HS-5 (cell line): Measurements from ENCODE around the gene SLC66A1.

Experiments used
- DNase-seq: peaks from one replicate; pipeline ENCODE4 v3.0.0-alpha.2; 2012; ENCODE audit warnings: low read depth

SLC66A1 gene

DNA sequence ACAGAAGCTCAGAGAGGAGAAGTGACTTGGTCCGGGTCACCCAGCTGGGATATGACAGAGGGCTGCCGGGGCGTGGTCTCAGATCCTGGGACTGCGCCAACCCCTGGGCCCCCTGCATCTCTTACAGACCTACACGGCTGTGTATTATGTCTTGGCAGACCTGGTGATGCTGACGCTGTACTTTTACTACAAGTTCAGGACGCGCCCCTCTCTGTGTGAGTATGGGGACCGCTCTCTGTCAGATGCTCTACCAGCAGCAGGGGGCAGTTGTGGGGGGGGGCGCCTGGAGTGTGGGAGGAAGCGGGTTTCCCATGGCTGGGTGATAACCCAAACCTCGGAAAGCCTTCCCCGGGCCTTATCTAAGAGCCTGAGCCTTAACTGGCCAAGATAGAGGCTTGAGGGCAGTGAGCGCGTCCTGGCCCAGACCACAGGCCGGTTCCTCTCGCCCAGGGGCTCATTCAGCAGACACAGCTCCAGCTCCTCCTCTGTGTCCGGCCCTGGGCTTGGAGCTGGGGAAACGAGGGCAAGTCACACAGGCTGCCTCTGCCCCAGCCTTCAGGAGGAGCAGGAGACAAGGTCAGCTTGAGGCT lies 13.3 kb downstream of the SLC66A1 start:
- no peak for DNase-seq

DNA sequence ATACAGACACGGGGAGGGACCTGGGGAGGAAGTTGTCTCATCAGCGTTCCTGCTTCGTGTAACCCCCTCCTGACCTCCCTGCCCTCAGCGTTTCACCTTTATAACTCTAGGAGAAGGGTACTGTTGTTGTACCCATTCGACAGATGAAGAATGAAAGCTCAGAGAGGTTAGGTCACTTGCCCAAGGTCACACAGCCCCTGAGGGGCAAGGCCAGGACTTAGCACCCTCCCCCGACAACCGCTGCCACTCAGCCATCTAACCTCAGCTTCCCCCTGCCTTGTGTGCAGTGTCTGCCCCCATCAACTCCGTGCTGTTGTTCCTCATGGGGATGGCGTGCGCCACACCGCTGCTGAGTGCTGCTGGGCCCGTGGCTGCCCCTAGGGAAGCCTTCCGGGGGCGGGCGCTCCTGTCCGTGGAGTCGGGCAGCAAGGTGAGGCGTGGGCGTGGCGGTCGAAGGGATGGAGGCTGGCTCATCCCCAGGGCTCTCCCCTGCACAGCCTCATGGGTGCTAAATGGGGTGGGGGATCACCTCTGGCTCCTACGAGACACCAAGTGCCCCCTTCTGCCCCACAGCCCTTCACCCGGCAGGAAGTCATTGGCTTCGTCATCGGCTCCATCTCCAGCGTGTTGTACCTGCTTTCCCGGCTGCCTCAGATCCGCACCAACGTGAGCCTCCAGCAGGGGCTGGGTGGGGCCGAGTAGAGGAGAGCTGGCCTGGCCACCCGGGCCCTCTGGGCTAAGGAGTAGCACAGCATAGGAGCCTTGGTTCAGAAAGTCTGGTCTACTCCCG lies 14.0 kb downstream of the SLC66A1 start:
- DNase-seq, result no peak

DNA sequence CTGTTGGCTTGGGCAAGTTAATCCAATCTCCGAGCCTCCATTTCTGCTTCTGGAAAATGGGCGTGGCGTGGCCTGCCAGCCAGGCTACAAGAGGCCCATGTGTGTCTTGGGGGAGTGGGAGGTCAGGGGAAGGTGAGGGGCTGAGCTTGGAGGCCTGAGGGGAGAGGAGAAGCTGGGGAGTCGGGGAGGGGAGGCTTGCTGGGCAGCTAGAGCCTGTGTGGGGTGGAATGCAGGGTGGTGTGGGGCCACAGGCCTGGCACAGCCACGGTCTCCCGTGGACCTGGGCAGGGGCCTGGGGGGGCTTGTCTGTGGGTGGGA lies 14.6 kb downstream of the SLC66A1 start:
- no peak for DNase-seq

DNA sequence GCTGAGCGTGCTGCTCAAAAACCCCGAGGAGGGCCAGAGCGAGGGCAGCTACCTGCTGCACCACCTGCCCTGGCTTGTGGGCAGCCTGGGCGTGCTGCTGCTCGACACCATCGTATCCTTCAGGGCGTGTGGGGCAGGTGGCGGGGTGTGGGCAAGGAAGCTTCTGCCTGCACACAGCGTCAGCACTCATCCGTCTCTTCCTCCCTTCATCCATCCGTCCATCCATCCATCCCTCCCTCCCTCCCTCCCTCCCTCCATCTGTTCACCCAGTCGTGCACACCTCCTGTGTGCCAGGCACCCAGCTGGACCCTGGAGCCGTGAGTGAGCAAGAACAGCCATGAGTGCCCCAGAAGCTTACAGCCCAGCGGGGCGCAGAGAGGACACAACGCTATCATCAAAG lies 15.2 kb downstream of the SLC66A1 start:
- no peak for DNase-seq

DNA sequence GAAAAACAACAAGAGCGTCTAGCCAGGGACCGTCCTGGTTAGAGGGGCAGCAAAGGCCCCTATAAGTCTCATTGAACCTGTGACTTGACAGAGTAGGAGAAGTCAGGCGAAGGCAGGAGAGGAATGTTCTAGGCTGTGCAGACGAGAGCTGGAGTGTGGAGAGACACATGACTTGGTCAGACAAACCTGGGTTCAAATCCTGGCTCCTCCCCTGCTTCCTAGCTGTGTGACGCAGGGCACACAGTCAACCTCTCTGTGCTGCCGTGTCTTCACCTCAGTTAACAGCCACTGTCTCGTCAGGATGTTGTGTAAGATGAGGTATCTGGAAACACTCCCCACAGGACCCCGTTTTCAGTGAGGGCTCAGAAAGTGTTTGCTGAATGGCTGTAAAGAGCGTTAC lies 15.6 kb downstream of the SLC66A1 start:
- DNase-seq, result no peak

DNA sequence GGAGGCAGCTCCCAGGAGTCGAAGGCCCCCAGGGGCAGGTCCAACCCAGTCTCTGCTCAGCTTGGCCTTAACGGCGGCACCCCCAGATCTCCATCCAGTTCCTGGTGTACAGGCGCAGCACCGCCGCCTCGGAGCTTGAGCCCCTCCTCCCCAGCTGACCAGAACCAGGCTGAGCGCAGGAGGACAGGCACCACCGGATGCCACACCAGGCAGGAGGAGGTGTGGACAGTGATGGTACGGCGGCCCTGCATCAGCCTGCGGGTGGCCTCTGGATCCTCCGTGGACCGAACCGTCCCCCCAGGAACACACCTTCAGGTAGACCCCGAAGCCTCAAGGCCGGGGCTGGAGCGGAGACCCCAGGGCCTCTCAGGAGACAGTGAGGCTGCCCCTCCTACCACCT lies 16.4 kb downstream of the SLC66A1 start:
- no peak for DNase-seq

DNA sequence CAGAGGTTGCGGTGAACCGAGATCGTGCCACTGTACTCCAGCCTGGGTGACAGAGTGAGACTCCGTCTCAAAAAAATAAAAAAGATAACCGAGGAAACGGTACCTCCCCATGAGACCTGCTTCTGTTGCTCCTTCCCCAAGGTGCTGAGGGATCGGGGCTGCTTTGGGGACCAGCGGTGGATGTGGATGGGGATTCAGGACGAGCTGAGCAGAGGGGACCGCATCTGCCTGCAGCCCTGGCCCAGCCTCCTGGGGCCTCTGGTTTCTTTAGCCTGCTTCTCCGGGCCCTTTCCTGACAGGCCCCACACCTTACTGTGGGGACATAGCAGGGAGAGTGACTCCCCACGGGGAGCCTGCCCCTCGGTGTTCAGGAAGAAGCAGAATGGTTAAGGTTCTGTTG lies 17.1 kb downstream of the SLC66A1 start:
- no peak for DNase-seq

DNA sequence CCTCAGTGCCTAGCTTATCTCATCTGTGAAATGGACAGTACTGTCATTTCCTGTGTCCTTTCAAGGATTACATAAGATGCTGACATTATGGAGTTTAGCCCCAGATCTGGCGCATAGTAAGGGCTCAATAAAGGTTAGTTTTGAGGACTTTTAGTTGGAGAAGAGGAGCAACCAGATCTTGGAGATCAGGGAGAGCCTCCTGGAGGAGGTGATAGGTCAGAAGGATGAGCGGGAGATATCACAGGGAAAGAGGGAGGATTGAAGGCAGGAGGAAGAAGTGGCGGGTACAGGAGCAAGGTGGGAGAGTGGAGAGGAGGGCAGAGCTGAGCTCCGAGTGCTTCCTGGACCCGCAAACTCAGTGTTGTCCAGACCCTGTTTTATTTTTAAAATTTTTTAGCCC lies 17.5 kb downstream of the SLC66A1 start:
- no peak for DNase-seq

DNA sequence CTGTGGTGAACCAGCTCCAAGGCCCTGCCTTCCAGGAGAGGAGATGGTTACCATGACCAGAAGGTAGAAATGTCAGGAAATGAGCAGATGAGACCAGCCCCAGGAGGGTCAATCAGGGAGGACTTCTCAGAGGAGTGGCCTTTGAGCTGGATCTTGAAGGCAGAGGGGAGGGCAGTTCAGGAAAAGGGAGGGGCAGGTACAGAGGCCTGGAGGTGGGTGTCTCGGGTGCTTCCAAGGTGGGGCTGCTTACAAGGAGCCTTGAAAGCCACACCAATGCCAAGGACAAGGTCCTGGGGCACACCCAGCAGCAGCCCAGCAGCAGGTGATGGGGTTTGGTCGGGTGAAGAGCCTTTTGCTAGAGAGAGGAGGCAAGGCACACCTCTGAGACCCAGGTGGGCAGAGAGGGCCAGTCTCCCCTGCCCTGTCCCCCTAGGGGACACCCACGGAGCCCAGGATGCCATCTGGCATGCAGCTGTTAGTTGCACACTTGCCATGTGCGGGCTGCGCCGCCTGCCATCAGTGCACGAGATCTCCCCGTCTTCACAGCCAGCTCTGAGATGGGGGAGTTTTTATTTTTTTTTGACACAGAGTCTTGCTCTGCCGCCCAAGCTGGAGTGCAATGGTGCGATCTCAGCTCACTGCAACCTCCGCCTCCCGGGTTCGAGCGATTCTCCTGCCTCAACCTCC lies 18.5 kb downstream of the SLC66A1 start:
- no peak for DNase-seq

DNA sequence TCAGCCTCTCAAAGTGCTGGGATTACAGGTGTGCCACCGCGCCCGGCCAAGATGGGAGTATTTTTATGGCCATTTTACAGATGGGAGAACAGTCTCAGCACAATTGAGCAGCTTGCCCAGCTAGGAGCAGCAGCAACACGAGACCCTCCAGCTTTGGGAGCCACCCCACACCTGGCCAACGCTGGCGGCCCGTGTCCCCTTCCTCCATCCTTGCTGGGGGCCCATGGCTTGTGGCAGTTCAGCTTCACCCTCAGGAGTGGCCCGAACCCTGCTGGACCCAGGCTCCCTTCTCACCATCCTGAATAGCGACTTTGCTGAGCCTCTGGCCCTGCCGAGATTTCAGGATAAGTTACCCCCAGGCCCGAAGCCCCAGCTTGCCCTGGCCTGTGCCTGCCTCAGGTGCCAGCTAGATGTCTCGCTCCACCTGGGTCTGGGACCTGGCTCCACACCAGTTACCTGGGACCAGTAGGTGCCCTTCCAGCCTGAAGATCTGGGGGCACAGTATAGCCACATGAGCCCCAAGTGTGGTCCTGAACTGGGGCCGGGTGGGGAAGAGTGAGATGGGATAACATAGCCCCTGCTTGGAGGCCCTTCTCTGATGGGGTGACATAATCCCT lies 19.2 kb downstream of the SLC66A1 start:
- no peak for DNase-seq

DNA sequence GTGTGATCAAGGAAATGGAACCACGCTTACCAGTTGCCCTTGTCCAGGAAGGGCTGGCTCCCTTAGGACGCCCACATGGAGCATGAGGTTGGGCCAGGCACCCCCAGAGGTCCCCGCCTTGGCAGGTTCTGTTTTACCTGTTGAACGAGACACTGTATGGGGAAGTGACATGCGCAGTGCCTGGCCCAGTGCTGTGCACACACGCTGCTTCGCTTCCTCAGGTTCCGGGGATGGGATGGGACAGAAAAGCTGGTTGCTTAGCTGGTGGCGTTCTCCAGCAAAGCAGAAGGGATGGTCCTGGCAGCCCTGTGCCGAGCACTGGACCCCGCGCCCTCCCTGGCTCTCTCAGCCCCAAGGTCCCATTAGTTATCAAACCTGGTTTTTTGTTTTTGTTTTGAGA lies 20.7 kb downstream of the SLC66A1 start:
- DNase-seq, result no peak

DNA sequence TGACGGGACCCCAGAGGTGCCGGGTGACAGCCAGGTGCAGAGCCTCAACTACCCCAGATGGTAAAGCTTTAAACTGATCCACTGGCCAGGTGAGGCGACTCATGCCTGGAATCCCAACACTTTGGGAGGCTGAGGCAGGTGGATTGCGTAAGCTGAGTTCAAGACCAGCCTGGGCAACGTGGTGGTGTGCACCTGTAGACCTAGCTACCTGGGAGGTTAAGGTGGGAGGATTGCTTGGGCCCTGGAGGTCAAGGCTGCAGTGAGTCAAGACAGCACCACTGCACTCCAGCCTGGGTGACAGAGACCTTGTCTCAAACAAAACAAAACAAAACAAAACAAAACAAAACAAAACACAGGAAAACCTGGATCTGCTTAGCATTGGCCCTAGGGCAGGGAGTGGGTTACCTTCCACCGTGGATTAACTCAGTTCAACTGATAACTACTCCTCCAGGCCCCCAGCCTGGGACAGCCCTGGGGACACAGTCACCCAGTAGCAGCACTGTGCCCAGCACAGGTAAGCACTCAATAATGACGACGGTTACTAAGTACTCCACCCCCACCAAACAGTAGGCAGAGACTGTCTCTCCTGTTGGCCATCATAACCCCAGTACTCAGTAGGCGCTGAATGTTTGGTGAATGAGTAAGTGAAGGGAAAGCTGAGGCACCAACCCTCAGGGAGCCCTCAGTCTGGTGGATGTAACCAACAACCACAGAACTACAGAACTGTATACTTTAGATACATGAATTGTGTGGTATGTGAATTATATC lies 21.6 kb downstream of the SLC66A1 start:
- DNase-seq, result no peak

DNA sequence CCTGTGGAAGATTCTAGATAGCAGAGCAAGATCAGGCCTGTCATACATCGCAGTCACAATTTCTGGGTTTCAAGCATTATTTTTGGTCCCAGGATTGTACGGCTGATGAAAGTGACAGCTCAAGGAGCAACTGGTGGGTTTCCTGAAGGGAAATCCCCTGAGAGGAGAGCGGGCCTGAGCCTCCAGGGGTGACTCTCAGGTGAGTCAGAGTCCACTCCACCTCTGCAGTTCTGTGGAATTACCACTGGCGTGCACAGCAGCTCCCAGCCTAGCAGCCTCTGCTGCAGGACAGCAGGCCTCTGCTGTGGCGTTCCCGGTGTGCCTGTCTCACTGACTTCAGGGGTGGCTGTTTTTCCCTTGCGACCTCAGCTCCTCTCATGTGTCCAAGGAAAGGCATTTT lies 24.4 kb downstream of the SLC66A1 start:
- no peak for DNase-seq

DNA sequence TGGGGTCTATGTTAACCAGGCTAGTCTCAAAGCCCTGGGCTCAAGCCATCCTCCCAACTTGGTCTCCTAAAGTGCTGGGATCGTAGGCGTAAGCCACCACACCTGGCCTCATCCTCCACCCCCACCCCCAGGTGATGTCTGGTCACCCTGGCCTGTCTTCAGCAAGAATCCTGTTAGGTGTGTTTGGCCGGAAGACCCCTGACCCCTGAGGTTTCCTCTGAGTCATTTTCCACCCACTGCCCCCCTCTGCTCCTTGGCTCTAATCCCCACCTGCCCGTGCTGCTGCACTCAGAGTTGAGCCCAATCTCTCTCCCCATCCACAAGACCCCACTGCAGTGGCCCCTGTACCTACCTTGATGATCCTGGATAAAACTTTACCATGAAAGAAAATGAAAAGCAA lies 25.2 kb downstream of the SLC66A1 start:
- DNase-seq, result no peak

DNA sequence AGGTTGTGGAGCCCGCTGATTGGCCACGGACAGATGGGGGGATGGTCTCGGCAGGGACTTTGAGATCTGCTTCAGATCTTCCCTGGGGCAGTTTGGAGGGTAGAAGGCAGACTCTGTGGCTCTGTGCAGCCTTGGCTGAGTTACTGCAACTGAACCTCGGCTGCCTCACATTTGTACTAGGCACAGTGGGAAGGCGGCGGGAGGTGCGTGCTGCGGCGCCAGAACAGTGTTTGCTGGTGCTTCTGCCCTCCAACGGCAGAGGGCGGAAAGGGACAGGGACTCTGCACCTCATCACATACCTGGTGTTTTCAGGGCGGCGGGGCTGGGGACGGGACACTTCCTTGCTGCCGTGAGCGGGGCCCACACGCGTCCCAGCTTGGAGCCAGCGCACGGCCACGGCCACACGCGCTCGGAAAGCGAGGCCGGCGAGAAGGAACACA lies 26.2 kb downstream of the SLC66A1 start:
- DNase-seq, result no peak

DNA sequence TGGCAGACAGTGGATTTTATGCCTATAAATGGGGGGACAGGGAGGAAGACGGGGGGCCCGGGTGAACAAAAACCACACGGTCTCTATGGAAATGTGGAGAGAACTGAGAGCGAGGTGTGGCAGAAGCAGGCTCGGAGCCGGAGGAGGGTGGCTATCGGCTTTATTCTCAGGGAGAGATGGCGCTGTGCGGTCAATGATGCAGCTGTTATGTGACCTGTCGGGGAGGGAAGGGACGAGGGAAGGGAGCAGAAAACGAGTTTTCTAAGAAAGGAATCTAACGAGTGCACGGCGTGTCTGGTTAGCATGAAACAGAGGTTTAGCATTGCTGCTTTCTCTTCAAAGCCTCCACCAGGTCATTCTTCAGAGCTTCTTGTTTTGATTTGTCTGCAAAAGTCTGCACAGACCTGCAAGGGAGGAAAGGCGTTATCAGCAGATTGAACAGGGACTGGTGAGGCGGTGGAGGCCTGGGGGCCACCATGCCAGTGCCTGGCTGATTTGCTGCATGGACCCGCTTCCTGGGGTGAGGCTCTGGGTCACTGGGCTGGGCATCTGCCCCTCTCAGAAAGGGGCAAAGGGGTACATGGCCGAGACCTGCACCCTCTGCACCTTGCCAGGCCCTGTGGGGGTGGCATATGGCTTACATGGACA lies 27.2 kb downstream of the SLC66A1 start:
- DNase-seq, result no peak

DNA sequence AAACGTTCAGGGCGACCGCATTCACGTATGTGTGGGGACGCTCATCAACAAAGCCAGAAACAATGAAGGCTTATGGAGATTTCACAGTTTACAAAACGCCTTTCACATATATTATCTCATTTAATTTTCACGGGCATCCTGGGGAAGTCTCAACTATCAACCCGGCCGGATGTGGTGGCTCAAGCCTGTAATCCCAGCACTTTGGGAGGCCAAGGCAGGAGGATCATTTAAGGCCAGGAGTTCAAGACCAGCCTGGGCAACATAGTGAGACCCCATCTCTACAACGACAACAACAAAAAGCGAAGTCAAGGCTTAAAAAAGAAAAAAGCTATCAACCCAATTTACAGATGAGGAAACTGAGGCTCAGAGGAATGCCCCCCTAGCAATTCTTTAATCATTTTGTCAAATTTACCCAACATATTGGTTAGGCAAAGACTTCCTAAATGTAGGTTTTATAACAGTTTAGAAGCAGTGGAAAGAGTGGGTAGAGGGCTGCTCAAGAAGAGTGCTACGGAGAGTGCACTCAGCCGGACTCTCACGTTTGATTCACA lies 28.3 kb downstream of the SLC66A1 start:
- DNase-seq, result no peak

DNA sequence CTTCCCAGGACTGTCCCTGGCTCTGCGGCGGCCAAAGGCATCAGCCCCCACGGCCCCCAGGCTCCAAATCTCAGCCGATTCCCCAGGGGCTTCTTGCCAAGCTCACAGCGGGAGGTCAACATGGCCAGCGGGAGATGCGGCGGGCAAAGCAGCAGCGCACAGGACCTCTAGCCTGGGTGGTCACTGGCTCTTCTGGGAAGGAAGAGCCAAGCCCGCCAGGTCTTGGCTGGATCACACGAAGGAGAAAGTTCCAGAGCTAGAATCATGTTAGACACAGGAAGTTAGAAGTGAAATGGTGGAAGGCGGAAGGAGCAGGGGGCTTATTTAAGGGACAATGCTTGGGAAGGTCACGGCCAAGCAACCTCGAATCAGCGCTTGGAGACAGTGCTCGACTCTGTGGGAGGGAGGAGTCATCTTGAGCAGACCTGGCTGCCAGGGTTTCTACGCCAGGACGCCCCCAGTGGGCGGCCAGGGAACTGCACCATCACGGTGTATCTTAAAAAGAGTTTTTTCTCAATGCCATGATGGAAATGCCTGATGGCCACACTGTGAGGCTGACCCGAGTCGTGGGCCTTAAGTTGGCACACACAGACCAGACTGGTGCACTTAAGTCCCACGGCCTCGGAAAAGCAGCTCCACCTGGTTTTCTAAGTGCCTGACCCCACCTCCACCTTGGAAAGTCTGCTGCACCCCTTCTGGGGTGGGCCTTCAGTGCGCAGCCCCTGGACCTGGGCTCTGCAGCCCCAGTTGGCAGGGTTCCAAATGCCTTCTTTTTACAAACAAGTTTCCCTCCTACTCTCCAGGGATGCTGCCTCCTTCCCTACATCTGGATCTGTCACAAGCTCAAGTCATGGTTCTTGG lies 29.3 kb downstream of the SLC66A1 start:
- no peak for DNase-seq

DNA sequence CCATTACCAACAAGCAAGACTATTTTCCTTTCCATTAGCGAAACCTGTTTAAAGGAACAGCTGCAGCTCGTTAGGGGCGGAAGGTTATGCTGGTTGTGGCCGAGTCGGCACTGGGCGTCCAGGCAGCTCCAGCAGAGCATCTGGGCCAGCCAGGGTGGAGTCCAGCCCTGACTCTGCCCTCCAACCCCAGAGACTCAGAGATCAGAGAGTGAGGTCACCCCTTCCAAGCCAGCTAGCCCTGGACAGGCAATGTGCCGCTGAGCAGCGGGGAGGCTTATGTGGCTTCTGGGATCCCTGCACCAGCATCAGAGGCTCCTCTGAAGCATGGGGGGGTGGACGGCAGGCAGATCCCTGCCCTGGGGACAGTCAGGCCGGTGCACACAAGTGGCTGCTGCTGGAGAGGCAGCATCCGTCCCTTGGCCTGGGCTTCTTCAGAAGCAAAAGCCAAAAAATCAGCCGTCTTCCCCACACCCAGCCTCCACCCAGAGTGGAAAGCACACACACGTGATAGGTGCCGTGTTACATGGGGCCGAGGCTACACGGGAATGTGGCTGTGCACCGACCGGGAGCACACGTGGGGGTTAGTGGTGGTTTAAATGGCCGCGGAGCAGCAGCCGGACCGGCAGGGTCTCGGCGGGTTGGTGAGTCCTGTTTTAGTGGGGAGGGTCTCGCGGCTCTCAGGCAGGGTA lies 30.1 kb downstream of the SLC66A1 start:
- DNase-seq, result no peak
